ENCODE data around the gene HYLS1.

GRCh38 chr11:125950178-125950490 is 62.7 kb downstream of the HYLS1 start:
- no peak for TF ChIP-seq ZNF274 (IDR thresholded peaks at IDR 0.05; ENCODE audit: low read depth, low read length)
- TF ChIP-seq YY1 (IDR thresholded peaks at IDR 0.05; ENCODE audit: insufficient read depth, insufficient read length), result no peak
- TF ChIP-seq SUZ12 (IDR thresholded peaks at IDR 0.05; ENCODE audit: extremely low read depth, insufficient read depth, insufficient read length), result no peak

Measured in NT2/D1 (cell line).